H1 (cell line): ENCODE measurements around the gene CPNE5. TPM values are rescaled to one million over a fixed set of nuclear protein-coding genes. Genes with fewer than 3 reads are reported as not detected.

Experiments
- BACH1 ChIP-seq: IDR thresholded peaks from 2 replicates; pipeline ENCODE4 v1.6.1; 2012; ENCODE audit warnings: low read length, improper control_type of control experiment
- CEBPB ChIP-seq: IDR thresholded peaks from 2 replicates; pipeline ENCODE4 v1.6.1; 2012; ENCODE audit warnings: low read depth, low read length
- HDAC2 ChIP-seq, 2 experiments: fragments of 300-600 bp in 1 of 2; sonication (generic) in 1 of 2; IDR thresholded peaks; 2 replicates each; pipeline ENCODE4 v1.6.1; 2011 to 2012; ENCODE audit warnings: low read depth in 2 of 2, low read length in 2 of 2, mild to moderate bottlenecking in 2 of 2, moderate library complexity in 2 of 2, borderline replicate concordance in 1 of 2, inconsistent platforms in 1 of 2
- SP4 ChIP-seq: IDR thresholded peaks from 2 replicates; pipeline ENCODE4 v1.6.1; 2012; ENCODE audit warnings: low read length, inconsistent platforms
- polyA plus RNA-seq, 7 experiments: library from polyadenylated mRNA; depleted of rRNA in 3 of 7; stranded (reverse) in 5 of 7; unstranded in 2 of 7; fragments of >200 nt in 5 of 7; fragments of 200-250 nt in 2 of 7; gene quantifications; 1 replicate in 5 of 7; 2 replicates in 1 of 7; 4 replicates in 1 of 7; pipeline versions ENCODE4 v1.2.1 to v1.2.3, GENCODE V29; 2011 to 2013; ENCODE audit warnings: missing spikeins in 2 of 7, mixed read lengths in 2 of 7
- total RNA-seq: library from RNA; stranded (reverse); fragmentation: NEBNext Ultra II Directional; extraction: Animal tissue kit (Norgen Biotek cat#: 25700); gene quantifications from 2 replicates; pipeline ENCODE4 v1.2.1, GENCODE V29; 2021
- TF ChIP-seq, protein P1 (sequence below), 3 experiments: IDR thresholded peaks; 1 replicate in 2 of 3; 2 replicates in 1 of 3; pipeline versions ENCODE4 v1.5.1 to v1.6.1; 2011; ENCODE audit warnings: low read length in 3 of 3, mild to moderate bottlenecking in 3 of 3, inconsistent platforms in 2 of 3, low read depth in 1 of 3, moderate library complexity in 1 of 3; ENCODE audit not compliant: insufficient read depth in 1 of 3; ENCODE audit errors: control extremely low read depth in 1 of 3

CPNE5 gene
- total and polyA plus RNA-seq, 2 of the 8 experiments (the other 6 are each of a cell fraction or from before 2014, with no cell fraction given): 0.88 to 1.8 TPM

DNA sequence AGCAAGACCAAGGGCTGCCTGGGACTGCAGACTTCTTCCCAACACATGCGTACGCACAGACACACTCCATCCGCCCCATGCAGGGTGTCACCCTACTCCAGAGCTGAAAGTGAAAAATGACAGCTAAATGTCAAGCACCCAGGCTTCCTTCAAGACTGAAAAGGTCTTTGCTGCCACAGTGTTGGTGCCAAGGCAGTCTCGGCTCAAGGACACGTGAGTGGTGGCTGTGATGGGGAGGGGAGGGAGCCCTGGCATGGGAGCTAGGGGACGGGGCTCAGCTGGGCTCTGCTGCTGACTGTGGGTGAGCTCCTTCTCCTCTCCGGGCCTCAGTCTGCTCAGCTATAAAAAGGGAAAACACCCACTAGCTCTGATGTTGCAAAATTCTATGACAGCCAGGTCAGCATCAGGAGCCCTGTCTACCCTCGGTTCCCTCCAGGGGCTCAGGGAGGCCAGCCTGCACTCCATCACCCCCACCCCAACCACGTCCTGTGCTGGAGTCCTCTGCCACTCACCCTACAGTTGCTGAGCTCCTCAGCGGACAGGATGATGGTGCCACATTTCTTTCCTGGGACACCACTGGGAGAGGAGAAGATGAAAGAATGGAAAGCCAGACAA lies 47.6 kb downstream of the CPNE5 start (continued):
- TF ChIP-seq HDAC2 (IDR thresholded peaks at IDR 0.05; ENCODE audit: borderline replicate concordance in 1 of 2, low read depth in 2 of 2, low read length in 2 of 2) (no peak), BACH1 (no peak), CEBPB (no peak), SP4 (no peak)
- TF ChIP-seq, protein P1, sequence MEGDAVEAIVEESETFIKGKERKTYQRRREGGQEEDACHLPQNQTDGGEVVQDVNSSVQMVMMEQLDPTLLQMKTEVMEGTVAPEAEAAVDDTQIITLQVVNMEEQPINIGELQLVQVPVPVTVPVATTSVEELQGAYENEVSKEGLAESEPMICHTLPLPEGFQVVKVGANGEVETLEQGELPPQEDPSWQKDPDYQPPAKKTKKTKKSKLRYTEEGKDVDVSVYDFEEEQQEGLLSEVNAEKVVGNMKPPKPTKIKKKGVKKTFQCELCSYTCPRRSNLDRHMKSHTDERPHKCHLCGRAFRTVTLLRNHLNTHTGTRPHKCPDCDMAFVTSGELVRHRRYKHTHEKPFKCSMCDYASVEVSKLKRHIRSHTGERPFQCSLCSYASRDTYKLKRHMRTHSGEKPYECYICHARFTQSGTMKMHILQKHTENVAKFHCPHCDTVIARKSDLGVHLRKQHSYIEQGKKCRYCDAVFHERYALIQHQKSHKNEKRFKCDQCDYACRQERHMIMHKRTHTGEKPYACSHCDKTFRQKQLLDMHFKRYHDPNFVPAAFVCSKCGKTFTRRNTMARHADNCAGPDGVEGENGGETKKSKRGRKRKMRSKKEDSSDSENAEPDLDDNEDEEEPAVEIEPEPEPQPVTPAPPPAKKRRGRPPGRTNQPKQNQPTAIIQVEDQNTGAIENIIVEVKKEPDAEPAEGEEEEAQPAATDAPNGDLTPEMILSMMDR (IDR thresholded peaks at IDR 0.05; ENCODE audit: control extremely low read depth in 1 of 3, insufficient read depth in 1 of 3, low read depth in 1 of 3, low read length in 3 of 3): no peak
